NT2/D1 (cell line): ENCODE results near the gene SLC4A7.

Experiments
- DNase-seq: peaks from one replicate; pipeline ENCODE4 v3.0.0-alpha.2; 2011; ENCODE audit warnings: low read depth, low spot score
- H3K27me3 ChIP-seq: 2 replicates; pipeline ENCODE4 v1.6.0; 2011; ENCODE audit warnings: mild to moderate bottlenecking; ENCODE audit not compliant: insufficient read length, insufficient read depth
- H3K36me3 ChIP-seq: 2 replicates; pipeline ENCODE4 v1.6.1; 2011; ENCODE audit warnings: mild to moderate bottlenecking, low read length, mixed read lengths; ENCODE audit not compliant: insufficient read depth, insufficient read length
- H3K4me1 ChIP-seq: 2 replicates; pipeline ENCODE4 v1.5.1; 2011; ENCODE audit not compliant: insufficient read depth, insufficient read length
- H3K4me3 ChIP-seq: 2 replicates; pipeline ENCODE4 v1.5.1; 2011; ENCODE audit warnings: low read depth; ENCODE audit not compliant: insufficient read length
- H3K9ac ChIP-seq: 2 replicates; pipeline ENCODE4 v1.6.0; 2011; ENCODE audit warnings: low read depth; ENCODE audit not compliant: insufficient read length
- H3K9me3 ChIP-seq: 2 replicates; pipeline ENCODE4 v1.5.1; 2011; ENCODE audit warnings: mild to moderate bottlenecking, low read length; ENCODE audit not compliant: insufficient read depth
- SUZ12 ChIP-seq: IDR thresholded peaks from 2 replicates; pipeline ENCODE4 v1.6.1; 2011; ENCODE audit not compliant: insufficient read length, insufficient read depth; ENCODE audit errors: extremely low read depth
- YY1 ChIP-seq: IDR thresholded peaks from 2 replicates; pipeline ENCODE4 v1.6.1; 2011; ENCODE audit not compliant: insufficient read length, insufficient read depth
- ZNF274 ChIP-seq: IDR thresholded peaks from 2 replicates; pipeline ENCODE4 v1.6.1; 2011; ENCODE audit warnings: mild to moderate bottlenecking, low read depth, low read length

The SLC4A7 gene

DNA sequence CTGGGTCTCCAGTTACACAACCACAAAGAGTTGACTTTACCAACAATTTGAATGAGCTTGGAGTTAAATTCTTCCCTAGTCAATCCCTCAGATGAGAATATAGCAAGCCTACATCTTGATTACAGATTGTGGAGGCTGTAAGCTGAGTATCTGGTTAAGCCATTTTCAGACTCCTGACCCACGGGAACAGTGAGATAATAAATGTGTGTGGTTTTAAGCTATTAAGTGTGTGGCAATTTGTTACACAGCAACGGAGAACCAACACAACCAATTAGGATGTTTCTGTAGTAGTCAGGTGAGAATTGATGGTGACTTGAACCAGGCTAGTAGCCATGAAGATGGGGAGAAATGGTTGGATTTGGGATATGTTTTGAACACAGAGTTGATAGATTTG lies 37.7 kb upstream of the SLC4A7 start:
- no peak overlapping the region for H3K9ac ChIP-seq
- no peak for TF ChIP-seq SUZ12
- no peak for TF ChIP-seq YY1
- no peak for TF ChIP-seq ZNF274
- H3K4me3 ChIP-seq: no peak overlapping the region
- H3K27me3 ChIP-seq: no peaks in the 10 kb centered on the region
- no peaks in the 10 kb centered on the region for H3K9me3 ChIP-seq
- DNase-seq: no peak
- H3K36me3 ChIP-seq: no peaks in the 10 kb centered on the region
- H3K4me1 ChIP-seq: no peaks in the 10 kb centered on the region

DNA sequence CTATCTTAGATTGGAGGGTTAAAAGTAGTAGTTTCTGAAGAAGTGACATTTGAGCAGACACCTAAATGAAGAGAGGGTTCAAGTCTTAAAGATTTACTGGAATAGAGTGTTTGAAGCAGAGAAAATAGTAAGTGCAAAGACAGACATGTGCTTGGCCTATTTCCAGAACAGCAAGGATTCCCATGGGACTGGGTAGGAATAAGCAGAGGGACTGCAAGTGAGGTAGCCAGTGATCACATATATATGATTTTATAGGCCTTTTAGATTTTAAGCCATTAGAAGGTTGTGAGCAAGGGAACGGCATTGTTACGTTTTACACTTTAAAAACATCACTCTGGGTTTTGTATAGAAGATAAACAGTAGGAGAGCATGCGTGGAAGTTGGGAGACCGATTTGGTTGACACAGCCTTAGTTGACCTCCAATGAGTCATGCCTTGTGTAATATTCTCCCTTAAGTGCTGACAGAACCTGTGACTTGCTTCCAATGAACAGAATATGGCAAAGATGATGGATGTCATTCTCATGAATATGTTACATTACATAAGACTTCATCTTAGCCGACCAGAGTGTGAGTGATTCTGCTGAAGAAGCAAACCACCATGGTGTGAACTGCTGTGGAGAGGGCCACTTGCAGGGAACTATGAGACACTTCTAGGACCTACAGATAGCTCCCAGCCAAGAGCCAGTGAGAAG lies 37.1 kb upstream of the SLC4A7 start:
- no peaks in the 10 kb centered on the region for H3K4me1 ChIP-seq
- H3K27me3 ChIP-seq: no peaks in the 10 kb centered on the region
- no peak overlapping the region for H3K4me3 ChIP-seq
- no peak overlapping the region for H3K9ac ChIP-seq
- no peaks in the 10 kb centered on the region for H3K9me3 ChIP-seq
- no peak for DNase-seq
- no peaks in the 10 kb centered on the region for H3K36me3 ChIP-seq
- TF ChIP-seq YY1: no peak
- TF ChIP-seq ZNF274: no peak
- TF ChIP-seq SUZ12: no peak

DNA sequence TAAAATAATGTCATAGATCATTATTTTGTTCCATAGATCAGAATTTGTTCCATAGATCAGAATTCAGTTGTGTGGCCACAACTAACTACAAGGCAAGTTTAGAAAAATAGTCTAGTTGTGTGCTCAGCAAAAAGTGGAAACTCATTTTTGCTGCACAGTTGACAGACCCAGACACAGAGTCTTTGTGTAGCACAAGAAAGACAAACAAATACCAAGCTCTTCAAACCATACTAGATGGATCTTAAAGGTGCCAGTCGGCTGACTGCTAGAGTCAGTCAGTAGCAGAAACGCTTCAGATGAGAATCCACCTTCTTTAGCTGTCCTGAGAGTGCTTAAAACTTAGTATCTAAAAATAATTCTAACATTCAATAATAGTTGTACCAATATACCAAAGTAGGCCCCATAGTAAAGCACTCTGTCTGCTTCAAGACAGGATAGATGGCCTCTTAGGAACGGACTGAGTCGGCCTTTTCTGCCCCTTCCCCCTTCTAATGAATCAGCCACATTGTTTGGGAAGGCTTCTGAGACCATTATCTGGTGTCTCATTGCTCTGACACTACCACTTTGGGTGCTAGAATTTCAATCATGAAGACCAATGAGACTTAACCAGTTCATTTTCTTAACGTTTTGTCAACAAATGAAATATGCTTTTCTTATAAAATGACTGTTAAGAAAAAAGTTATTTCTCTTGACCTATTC lies 27.7 kb upstream of the SLC4A7 start:
- no peaks in the 10 kb centered on the region for H3K4me1 ChIP-seq
- no peak overlapping the region for H3K9ac ChIP-seq
- H3K27me3 ChIP-seq: no peaks in the 10 kb centered on the region
- H3K4me3 ChIP-seq: no peak overlapping the region
- no peaks in the 10 kb centered on the region for H3K36me3 ChIP-seq
- TF ChIP-seq ZNF274 (no peak), SUZ12 (no peak), YY1 (no peak)
- no peaks in the 10 kb centered on the region for H3K9me3 ChIP-seq
- DNase-seq: no peak

DNA sequence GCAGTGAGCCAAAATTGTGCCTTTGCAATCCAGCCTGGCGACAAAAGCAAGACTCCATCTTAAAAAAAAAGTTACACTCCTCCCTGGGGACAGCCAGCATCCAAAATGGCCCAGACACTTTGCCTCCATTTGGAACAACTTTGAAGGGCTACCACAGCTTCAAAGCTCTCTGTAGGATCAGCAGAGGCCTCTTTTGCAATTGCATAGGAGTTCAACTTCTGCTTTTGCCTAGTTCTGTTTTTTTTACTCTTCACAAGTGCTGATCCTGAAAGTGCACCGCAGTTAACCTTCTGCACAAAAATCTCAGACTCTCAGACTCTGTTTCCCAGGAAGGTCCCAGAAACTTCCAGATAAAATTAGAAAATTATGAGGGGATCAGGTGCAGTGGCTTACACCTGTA lies 25.2 kb upstream of the SLC4A7 start:
- Histone ChIP-seq H3K36me3 (no peaks in the 10 kb centered on the region), H3K4me3 (no peak overlapping the region), H3K27me3 (no peaks in the 10 kb centered on the region), H3K4me1 (no peaks in the 10 kb centered on the region), H3K9ac (no peak overlapping the region), H3K9me3 (no peaks in the 10 kb centered on the region)
- DNase-seq: no peak
- TF ChIP-seq YY1: no peak
- TF ChIP-seq ZNF274: no peak
- TF ChIP-seq SUZ12: no peak

DNA sequence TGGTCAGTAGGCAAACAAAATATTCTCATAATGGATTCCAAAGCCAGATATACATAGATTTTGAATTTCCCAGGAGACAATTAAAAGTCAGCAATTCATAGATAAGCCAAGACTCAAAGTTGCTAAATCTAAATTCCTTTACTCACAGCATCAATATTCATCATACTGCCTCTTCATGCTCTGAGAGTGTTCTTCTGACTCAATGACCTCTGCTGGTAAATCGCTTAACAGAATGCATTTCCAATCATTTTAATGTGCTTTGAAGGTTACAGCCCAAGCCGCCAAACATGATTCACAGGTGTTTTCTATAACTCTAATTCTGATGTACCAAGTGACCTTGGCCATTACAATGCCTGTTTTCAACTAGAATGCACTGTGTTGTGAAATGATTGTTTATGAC lies 24.2 kb upstream of the SLC4A7 start:
- Histone ChIP-seq H3K4me3 (no peak overlapping the region), H3K27me3 (no peaks in the 10 kb centered on the region), H3K36me3 (no peaks in the 10 kb centered on the region), H3K9me3 (no peaks in the 10 kb centered on the region), H3K4me1 (peaks cover 2% of the 10 kb centered on the region), H3K9ac (no peak overlapping the region)
- DNase-seq: no peak
- no peak for TF ChIP-seq SUZ12
- TF ChIP-seq YY1: no peak
- TF ChIP-seq ZNF274: no peak

DNA sequence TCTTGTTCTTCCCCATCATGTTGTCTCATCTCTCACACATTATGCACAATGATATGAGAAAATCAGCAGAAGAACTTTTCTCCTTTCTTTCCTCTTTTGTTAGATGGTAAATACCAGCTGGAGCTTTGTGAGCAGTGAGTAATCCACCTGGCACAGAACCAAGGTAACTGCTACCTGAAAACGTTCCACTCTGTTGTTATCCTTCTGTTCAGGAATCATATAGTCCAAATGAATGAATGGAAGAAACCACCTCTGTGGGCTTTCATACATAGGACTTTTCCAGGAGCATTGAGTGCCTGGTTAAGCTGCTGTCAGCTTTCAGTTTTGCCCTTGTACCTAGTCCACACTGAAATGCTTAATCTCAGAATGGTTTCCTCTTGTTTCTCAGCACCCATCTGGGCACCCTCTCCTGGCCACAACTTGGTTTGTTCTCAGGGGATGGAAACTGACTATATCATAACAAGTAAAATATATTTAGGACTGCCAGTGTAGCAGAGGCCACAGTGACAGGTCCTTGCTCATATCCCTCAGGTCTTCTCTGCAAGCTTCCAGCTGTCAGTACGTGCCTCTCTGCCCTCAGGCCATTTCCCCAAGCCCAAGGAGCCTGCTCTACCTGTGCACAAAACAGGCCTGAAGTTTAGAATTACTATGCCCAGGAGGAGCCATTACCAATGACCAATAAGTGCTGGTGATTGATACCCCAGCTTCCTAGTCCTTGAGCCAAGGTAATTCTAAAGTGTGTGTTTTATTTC lies 23.5 kb upstream of the SLC4A7 start:
- Histone ChIP-seq H3K9ac (no peak overlapping the region), H3K9me3 (no peaks in the 10 kb centered on the region), H3K4me3 (no peak overlapping the region), H3K36me3 (no peaks in the 10 kb centered on the region), H3K4me1 (peaks cover 2% of the 10 kb centered on the region), H3K27me3 (no peaks in the 10 kb centered on the region)
- no peak for TF ChIP-seq SUZ12
- TF ChIP-seq ZNF274: no peak
- TF ChIP-seq YY1: no peak
- no peak for DNase-seq

DNA sequence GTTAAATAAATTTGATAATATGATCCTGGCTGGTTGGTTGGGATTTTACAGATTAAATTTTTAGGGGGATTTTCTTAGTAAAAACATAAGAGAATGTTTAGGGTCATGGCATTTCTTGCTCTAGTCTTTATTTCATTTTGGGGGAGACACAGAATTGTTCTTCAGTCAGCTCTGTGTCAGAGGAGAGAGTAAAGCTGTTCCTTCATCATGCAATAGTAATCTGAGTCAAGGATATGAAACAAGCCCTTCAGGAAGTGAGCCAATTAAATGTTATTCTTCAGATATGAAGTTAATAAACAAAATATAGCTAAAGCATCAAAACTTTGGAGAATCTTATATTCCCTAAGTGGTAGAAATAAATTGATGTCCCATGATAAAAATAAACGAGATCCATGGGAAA lies 22.9 kb upstream of the SLC4A7 start:
- TF ChIP-seq SUZ12 (no peak), ZNF274 (no peak), YY1 (no peak)
- Histone ChIP-seq H3K4me3 (no peak overlapping the region), H3K27me3 (no peaks in the 10 kb centered on the region), H3K36me3 (no peaks in the 10 kb centered on the region), H3K9me3 (no peaks in the 10 kb centered on the region), H3K4me1 (peaks cover 2% of the 10 kb centered on the region), H3K9ac (no peak overlapping the region)
- DNase-seq: no peak
